NCI-H345 (cell line): ENCODE data around the gene SPATA31A3.
"Not testable (repeated sequence)": the region's sequence is repeated elsewhere in the genome, so short reads cannot be mapped to it uniquely, and the experiment has no call there.

Experiments used
- DNase-seq: peaks from one replicate; lab custom pipeline; 2025; lab: John Stamatoyannopoulos, UW

Gene SPATA31A3

GRCh38 chr9:66992450-66992849, at the start of gene SPATA31A3:
SPATA31A3 (minus strand) TSS chr9:66992550; CDS start chr9:66992521, 29 bp downstream.
- DNase-seq = not testable (repeated sequence)

- not testable (repeated sequence) for DNase-seq
Observed at GRCh38 chr9:66952576-66952975, 39.8 kb downstream of the SPATA31A3 start.

GRCh38 chr9:66942400-66943155, 49.8 kb downstream of the SPATA31A3 start:
- DNase-seq = not testable (repeated sequence)

- DNase-seq = not testable (repeated sequence)
Observed at GRCh38 chr9:66939878-66940830, 52.2 kb downstream of the SPATA31A3 start.

GRCh38 chr9:66938322-66938721, 54.0 kb downstream of the SPATA31A3 start:
- not testable (repeated sequence) for DNase-seq

- not testable (repeated sequence) for DNase-seq
Observed at GRCh38 chr9:66937662-66938061, 54.7 kb downstream of the SPATA31A3 start.
